Raji (cell line): ENCODE results near the gene PXN.

ENCODE experiments used
- POLR2A ChIP-seq: IDR thresholded peaks from 2 replicates; pipeline ENCODE4 v1.6.1; 2011; ENCODE audit warnings: low read depth, low read length, control low read depth; ENCODE audit not compliant: insufficient read depth

The PXN gene

DNA sequence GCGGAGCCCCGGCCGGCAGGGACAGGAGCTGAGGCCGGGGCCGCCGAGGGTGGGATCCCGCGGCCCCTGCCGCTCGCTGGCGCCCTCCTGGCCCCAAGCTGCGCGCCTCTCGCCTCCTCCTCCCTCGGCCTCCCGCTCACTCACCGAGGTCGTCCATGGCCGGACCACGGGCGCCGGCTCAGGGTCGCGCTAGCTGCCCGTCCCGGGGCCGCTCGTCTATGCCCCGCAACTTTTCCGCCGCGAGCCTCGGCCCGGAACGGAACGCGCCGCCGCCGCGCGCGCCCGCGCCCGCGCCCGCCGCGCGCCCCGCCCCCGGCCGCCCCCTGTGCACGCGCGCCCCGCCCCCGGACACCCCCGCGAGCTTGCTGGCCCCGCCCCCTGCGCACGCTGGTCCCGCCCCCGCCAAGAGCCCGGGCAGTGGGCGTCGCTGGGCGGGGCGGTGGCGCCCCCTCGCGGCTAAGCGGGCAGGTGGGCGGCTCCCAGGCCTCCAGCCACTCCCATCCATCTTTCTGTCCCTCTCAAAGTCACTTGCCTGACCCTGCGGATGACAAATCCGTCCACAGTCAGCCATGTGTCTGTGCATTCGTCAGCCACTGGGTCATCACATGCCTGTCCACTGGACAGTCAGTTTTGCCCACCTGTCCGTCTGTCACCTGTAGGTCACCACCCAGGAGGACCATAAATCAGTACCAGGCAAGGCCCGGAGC is at the start of gene PXN:
Gene PXN, minus strand, starts transcription at position 258 of the 707 bp plus-strand sequence. Its CDS starts 101 bp downstream, at position 157.
- peak; percentile 59 for TF ChIP-seq POLR2A

- no peak for TF ChIP-seq POLR2A
These were observed 48.7 kb upstream of the PXN start for GRCh38 chr12:120314220-120314619.

- TF ChIP-seq POLR2A, result peak; percentile 61
These were observed 36.7 kb upstream of the PXN start, which contains the start of gene SIRT4 for GRCh38 chr12:120301962-120302815. TSS of gene SIRT4 (plus strand) at chr12:120302321. CDS start at chr12:120303562, 1,241 bp downstream.

DNA sequence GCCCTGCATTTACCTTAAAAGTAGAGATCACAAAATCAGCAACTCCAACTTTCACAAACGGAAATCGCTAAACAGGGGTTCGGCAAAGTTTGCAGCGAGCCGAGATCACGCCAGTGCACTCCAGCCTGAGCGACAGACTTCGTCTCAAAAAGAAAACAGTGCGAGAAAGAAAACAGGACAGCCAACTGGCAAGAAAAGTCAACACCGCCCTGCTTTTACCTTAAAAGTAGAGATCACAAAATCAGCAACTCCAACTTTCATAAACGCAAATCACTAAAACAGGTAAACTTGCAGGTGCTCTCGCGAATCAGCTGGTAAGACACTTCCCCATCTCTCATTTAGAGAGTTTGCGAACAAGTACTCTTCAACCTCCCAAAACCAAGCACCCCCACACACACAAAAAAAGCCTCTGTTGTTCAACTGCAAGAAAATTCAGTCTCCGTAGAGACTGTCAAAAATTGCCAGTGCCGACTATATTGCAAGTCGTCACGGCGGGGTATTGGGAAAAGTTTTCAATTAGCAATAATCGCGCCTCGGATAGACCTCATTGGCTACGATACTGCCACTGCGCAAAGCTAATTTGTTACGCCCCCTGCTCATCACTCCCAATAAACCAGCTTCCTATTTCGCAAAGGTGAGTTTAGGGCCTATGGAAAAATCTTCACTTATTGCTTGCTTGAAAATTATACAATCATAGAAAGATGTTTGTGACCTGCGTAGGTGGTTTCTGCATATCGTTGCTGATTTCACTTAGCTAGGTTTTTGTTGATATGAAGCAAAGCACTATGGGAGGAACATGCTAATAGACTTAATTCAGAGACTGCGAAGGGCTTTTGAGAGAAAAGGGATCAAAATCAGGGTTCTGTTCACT is 27.4 kb upstream of the PXN start, which contains the start of gene RNU4-1:
Gene RNU4-1, minus strand, starts transcription at position 577 of the 871 bp plus-strand sequence.
- peak; percentile 100 for TF ChIP-seq POLR2A

DNA sequence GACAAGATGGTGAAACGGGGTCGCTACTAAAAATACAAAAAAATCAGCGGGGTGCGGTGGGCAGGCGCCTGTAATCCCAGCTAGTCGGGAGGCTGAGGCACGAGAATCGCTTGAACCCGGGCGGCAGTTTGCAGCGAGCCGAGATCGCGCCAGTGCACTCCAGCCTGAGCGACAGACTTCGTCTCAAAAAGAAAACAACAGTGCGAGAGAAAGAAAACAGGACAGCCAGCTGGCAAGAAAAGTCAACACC is 26.8 kb upstream of the PXN start:
- TF ChIP-seq POLR2A, result no peak

GRCh38 chr12:120290609-120291305 is 25.2 kb upstream of the PXN start:
- TF ChIP-seq POLR2A, result no peak

GRCh38 chr12:120287491-120287890 is 22.0 kb upstream of the PXN start:
- TF ChIP-seq POLR2A, result no peak

- TF ChIP-seq POLR2A, result no peak
These were observed 21.4 kb upstream of the PXN start for GRCh38 chr12:120286768-120287490.

DNA sequence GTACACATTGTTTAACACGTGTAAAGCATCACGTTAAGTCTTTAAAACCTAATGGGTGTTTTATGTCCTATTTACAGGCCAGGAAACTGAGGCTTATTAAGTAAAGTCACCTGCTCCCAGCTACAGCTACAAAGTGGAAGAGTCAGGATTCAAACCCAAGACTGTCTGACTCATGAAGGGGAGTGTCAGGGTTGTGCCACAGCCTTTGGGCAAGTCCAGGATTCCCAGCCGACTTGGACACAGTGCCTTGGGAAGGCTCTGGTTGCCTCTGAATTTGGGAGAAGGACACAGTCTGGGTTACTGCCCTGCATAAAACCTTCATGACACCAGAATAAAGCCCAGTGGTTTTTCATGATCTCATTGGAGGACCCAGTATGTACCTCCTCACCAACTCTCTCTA is 18.9 kb upstream of the PXN start:
- TF ChIP-seq POLR2A, result no peak

- no peak for TF ChIP-seq POLR2A
These were observed 17.8 kb upstream of the PXN start for GRCh38 chr12:120283318-120283717.

DNA sequence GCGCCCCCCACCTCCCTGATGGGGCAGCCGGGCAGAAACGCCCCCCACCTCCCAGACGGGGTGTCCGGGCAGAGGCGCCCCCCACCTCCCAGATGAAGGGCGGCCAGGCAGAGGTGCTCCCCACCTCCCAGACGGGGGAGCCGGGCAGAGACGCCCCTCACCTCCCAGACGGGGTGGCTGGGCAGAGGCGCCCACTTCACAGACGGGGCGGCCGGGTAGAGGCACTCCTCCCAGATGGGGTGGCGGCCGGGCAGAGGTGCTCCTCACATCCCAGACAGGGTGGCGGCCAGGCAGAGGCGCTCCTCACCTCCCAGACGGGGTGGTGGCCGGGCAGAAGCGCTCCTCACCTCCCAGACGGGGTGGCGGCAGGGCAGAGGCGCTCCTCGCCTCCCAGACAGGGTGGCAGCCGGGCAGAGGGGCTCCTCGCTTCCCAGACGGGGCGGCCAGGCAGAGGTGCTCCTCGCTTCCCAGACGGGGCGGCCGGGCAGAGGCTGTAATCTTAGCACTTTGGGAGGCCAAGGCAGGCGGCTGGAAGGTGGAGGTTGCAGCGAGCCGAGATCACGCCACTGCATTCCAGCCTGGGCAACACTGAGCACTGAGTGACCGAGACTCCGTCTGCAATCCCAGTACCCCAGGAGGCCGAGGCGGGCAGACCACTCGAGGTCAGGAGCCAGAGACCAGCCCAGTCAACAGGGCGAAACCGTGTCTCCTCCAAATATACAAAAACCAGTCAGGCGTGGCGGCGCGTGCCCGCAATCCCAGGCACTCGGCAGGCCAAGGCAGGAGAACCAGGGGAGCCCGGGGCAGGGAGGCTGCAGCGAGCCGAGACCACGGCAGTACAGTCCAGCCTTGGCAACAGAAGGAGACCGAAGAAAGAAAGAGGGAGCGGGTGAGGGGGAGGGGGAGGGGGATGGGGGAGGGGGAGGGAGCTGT is 12.9 kb upstream of the PXN start:
- TF ChIP-seq POLR2A, result no peak

DNA sequence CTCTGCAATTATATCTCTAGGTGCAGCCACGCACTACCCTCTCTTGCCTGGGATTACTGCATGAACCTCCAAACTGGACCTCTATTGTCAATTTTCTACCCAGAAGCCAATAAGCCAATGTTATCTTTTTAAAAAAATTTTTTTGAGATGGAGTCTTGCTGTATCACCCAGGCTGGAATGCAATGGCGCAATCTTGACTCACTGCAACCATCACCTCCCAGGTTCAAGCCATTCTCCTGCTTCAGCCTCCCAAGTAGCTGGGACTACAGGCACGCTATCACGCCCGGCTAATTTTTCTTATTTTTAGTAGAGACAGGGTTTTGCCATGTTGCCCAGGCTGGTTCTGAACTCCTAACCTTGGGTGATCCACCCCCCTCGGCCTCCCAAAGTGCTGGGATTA is 11.2 kb upstream of the PXN start:
- TF ChIP-seq POLR2A, result no peak

GRCh38 chr12:120267736-120268135 is 2.2 kb upstream of the PXN start:
- TF ChIP-seq POLR2A, result no peak

DNA sequence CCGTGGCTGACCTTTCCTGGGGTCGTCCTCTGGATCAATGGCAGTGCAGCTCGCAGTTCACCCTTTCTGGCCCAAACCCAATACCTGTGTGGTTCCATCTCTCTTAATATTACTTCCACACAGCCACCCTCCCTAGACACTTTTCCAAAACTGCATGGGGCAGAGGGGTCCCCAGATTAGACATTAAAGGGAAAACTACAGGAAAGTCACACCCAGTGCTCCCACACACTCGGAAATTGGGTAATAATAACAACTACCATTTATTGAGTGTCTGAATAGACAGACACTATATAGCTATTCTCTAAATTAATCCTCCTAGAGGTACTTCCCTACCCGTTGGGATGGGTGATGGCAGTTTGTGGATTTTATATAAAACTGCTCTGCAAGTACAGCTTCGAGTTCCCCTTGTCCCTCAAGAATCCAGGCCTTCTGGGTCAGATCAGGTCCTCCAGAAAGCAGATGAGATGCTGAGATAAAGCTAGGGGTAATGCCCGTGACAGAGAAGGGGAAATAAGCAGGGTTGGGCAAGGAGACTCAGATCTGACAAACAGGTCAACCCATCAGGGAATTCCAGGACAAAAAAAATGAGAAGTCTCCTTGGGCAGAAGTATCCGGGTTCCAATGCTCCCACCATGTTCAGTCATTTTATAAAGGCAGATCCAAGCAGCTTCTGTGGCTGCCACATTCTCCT is 795 bp upstream of the PXN start:
- no peak for TF ChIP-seq POLR2A
